Hippocampal formation (tissue), 2 donors: ENCODE data around the gene MYO16.

Experiments used
- DNase-seq, 2 donors: peaks; one replicate each; lab custom pipeline; 2025; lab: John Stamatoyannopoulos, UW

Gene MYO16

DNA sequence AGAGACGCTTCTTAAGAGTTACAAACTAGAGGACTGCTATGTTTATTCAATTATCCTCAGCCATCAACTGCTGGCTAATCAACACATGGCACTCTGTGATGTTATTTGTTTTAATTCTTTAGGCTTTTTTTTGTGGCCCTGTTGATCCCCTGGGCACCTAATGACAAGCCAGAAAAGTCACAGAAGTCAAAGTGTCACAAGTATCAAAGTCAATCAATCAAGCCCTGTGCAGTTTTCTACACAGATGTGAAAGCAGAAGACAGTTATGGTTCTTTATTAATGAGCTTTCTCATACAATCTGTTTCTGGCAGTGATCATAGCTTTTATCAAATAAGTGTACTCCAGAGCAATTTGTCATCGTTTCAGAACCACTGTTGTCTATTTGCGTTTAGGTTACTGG is 34.3 kb downstream of the MYO16 start:
- DNase-seq, result no peak

DNA sequence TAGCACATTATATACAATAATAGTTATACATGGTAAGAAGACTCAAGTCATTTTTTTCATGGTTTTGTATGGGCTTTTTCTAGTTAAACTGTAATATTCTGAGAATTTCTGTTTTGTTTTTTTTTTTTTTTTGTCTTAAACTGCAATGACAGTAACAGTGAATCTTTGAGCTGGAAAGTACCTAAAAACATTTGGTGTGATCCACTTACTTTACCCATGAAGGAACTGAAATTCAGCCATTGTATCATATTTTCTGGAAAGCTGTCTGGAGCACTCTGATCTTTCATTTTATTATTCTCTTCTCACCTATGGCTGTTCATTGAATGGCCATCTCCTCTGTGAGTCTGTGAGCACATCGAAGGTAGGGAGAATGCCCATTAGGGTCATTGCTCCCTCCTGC is 37.8 kb downstream of the MYO16 start:
- DNase-seq, result no peak

DNA sequence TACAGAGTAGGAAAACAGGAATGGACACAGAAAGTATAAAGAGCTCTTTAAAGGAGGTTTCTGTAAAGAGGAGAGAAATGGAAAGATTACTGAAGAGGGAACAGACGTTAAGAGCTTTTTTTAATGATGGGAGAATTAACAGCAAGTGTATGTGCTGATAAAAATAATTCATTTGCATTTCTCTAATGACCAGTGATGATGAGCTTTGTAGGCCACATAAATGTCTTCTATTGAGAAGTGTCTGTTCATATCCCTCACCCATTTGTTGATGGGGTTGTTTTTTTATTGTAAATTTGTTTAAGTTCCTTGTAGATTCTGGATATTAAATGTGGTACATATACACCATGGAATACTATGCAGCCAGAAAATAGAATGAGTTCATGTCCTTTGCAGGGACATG is 40.0 kb downstream of the MYO16 start:
- no peak for DNase-seq

DNA sequence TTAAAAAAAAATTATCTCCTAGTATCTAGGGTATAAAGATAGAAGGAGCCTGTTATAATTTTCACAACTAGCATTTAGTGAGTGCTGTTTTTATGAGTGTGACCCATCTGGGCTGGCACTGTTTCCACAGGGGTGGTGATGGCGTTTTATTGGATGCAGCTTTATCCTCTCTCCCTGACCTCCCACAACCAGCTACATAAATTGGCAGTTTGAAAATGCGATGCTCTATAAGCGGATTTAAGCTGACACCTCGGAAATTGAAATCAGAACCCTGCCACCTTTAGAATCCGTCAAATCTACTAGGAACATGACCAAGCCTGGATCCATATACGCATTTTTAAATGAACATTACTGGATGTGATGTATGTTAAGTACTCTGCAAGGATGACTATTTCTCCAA is 44.9 kb downstream of the MYO16 start:
- no peak for DNase-seq

DNA sequence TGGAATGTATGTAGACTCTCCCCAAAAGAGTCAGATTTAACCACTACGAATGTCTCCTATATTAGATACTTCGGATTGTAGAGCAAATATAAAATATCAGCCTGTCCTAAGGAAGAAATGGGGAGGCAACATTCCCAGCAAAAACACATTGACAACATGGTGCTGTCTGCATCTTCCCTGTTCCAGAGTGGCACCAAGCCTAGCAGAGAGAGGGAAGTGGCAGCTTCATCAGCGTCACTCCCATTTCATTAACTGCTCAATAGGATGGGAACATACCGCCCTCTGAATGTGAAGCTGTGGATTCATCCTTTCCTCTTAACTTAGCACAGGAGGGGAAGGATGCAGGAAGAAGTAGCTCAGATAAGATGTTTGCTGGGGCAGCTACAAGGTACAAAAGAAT is 45.4 kb downstream of the MYO16 start:
- no peak for DNase-seq

DNA sequence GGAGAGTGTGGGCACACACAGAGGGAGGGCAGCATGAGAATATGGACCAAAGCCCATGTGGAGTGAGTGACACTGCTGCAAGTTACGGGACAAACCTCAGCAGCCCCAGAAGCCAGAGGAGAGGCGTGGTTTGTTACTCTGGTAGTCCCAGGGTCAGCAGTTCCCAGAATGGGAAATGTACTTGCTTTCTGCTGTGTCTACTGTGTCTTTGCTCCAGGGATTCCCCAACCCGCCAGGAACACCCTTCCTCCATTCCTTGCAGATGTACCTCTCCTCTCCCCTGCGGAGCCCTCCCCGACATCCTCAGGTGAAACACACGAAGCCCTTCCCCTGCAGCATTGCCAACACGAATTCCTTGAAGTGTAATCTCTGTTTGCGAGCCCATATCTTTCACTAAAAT is 47.2 kb downstream of the MYO16 start:
- DNase-seq, result no peak

DNA sequence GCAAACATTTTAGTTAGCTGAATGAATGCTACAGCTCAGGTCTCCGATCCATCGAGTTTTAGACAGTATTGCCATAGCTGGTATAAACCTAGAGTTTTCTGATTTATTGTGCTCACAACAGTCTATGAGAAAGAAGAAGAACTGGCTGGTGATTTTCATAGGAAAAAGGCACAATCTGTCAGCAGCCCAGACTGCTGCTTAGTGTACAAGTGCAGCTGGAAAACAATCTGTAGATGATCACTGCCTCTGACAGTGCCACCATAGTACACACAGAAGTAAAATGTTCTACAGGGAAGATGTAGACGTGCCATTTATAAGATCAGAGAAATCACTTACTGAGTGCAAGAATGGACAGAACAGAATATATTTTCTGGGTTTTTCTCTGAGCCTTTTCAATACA is 48.4 kb downstream of the MYO16 start:
- DNase-seq, result peak in 1 of 2 donors; percentile 19

DNA sequence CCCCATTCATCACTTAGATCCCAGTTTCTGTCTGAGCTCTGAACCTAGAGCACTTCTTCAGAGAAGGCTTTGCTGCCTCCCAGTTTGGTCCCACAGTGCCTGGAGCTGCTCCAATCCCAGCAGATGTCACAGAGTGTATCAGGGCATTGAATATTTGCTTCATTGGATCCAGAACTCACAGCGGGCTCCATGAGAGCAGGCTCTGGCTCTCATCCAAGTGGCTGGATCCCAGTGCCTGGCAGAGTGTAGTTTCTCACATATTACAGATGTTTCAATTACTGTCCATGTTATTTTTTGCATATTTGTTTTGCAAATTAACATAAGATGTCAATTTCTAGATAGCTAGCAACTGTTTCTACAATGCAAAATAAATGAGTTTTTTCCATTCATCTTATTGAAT is 50.6 kb downstream of the MYO16 start:
- no peak for DNase-seq

DNA sequence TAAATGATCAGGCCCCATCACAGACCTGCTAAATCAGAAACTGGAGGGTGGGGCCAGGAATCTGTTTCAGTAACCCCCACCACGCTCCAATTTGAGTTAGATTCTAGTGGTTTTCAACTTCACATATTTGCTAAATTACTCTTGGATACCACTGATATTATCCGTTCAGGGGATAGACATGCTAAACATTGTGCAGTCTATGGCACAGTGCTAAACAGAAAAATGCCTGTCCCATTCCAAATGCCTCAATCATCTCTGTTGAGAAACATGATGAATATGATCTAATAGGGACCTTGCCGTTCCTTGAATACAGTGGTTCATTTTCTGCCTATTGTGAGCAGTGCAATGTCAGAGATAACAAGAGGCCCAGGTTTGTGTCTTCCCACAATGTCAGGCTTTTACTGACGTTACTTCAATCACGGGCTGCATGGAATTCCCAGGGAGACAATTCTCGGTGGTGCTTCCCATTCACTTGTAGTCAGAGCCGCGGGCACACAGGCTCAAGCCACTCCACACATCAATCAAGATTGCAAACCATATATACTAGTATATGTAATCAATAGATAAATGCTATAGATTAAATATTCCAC is 52.7 kb downstream of the MYO16 start:
- no peak for DNase-seq

DNA sequence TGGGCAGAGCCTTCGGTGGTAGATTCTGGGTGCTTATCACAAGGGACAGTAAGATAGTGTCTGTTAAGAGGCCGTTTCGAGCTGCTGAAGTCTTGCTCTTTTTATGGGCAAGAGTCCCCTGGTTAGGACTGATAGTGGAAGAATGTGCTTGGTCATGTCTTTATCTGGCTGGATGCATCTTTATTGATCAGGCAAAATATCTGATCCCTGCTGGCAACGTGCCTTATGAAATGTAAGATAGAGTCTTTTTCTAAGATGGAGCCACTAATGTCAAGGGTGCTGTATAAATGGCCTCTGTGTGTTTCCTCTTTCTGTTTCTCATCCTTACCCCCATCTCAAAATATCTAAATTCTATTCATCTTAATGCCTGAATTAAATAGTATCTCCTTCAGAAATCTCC is 53.3 kb downstream of the MYO16 start:
- DNase-seq, result no peak

DNA sequence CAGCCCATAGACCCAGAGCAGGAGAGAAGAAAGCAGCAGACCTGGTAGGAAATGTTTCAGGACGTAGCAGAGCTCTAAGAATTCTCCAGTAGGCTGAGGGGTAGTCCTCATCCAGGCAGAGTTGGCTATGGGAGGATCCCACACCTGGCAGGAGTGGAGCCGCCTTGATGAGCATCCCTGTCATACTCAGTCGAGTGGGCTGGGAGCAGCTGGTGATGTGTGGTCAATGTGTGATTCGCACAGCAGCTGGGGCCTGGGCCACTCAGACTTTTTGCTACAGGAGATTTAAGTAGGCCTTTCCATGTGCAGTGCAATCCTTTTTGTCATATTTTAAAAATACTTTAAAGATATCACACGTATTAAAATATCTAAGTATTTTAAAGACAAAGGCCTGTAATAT is 56.6 kb downstream of the MYO16 start:
- no peak for DNase-seq

DNA sequence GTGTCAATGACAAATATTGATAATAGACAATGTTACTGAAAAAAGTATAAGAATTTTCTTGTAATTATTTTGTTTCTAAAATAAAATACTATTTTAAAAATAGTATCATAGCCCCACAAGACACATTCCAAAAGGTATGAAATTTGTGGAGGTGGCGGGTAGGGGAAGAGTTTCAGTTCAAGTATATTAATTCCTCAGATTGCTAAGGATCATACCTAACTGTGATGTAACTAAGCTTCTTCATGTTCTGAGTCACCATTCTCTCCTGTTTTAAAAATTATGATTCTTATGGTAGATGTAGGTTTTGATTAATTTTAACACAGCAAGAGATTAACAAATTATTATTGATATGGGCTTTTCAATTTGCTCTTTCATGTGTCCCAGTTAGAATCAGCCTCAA is 61.3 kb downstream of the MYO16 start:
- no peak for DNase-seq

DNA sequence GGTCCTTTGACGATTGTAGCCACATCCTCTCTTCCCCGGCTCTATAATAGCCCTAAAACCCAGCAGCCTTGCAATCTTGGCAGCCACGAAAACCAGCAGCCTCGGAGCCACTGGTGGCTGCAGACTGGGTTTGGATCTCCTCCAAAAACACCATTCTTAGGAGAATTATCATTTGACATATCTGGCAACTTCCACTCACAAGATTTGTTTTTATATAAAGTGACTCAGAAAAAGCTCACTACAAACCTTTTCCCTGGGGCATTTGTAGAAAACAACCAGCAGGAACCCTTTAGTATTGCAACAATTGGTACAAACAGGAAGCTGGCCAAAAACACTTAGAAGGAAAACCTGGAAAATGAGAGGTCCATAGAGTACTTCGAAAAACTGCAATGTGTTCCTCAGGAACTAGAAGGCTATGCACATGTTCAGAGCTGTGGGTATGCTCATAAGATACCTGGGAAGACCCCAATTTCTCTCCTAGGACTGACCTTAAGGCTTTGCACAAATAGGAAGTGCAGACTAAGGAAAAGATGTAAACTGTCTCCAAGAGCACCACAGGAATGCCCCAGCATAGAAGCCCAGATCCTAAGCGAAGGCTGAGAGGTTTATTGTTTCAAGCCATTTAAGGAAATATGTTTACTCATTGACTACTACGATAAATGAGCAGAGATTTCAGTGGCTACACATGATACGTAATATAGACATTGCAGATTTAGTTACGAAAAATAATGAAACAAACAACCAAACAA is 71.2 kb downstream of the MYO16 start:
- no peak for DNase-seq

DNA sequence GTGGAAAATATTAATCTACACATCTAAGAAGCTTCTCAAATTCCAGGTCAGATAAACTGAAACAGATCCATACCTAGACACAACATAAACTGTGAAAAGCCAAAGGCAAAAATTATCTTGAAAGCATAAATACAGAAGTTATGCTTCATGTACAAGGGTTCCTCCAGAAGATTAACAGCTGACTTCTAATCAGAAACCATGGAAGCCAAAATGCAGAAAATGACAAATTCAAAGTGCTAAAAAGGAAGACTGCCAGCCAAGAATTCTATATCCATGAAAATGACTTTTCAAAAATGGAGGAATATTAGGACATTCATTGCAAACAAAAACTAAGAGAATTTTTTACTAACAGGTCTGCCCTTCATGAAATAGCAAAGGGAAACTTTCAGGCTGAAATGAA is 72.8 kb downstream of the MYO16 start:
- DNase-seq, result no peak

DNA sequence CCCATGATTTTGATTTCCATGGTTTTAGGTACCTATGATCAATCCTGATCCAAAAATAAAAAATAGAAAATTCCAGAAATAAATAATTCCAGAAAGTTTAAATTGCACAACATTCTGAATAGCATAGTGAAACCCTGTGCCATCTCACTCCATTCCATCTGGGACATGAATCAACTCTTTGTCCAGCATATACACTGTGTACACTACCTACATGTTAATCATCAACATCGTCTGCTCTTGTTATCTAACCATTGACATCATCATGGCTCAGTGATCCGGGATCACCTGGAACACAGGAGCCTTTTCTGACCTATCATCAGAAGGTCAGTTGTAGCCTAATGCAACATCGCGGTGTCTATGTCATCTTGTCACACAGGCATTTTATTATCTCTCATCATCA is 75.6 kb downstream of the MYO16 start:
- no peak for DNase-seq

DNA sequence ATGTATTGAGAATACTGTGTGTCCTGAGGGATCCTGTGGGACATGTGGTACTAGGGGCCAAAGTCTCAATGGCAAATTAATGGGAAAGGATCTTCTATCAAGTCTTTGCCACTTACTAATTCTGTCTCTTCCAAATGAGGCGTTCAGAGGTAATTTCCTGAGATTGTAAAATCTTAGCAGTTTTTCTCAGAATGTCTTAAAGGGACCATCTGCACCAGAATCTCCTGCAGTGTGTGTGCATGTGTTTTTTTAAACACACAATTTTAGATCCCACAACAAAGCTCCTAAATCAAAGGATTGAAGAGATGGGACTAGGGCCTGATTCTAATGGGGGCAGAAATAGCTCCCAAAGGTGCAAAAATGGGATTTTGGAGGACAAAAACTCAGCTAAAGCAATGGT is 78.2 kb downstream of the MYO16 start:
- DNase-seq, result no peak

DNA sequence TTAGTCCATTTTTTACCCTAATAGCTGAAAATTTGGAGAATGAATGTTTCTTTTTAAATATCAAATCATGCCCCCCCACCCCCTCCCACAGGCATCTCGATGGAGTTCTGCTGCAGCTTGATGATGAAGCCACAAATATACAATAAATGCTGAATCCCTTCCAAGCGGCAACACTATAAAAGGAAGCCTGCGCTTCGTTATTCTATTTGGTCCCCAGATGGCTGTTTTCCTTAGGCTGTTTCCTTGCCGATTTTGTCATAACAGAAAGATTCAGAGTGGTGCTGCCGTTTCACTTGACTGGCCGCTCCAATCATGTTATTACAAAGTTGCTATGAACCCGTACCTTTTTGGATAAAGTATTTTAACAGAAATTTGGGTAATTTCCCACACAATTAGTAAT is 79.5 kb downstream of the MYO16 start:
- no peak for DNase-seq

DNA sequence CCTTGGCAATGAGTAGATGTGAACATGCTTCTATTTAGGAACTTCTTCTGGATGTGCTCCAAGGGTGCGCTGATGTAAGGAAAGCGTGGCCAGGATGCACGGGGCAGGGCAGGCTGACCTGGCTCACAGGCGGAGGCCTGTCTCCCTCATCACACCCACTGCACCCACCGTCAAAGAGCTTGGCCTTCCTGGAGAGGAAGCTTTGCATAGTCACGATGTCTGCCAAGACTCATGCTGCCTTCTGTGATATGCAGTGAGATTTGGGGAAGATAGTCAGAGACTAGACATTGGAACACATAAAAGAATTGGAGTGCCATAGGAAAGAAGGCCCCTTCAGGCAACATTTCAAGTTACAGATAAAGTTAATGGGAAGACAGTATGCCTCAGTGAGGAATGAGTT is 82.0 kb downstream of the MYO16 start:
- no peak for DNase-seq

DNA sequence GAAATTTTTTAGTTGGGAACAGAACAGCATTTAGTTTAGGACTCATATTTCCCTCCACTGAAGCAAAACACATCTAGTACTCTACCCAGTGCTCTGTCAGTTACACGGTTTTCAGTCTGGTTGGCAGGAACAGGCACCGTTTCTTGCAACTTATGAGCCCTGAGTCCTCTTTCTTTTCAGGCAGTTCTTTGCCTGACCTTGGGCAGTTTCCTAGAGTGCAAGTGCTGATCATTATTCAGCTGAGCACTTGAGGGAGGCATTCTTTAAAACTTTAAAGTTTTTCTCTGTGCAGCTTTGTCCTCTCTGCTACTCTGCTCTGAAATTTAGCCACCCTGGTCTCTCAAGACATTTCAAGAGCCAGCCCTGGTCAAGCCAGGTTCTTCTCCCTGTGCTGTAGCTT is 96.1 kb downstream of the MYO16 start:
- DNase-seq, result no peak

DNA sequence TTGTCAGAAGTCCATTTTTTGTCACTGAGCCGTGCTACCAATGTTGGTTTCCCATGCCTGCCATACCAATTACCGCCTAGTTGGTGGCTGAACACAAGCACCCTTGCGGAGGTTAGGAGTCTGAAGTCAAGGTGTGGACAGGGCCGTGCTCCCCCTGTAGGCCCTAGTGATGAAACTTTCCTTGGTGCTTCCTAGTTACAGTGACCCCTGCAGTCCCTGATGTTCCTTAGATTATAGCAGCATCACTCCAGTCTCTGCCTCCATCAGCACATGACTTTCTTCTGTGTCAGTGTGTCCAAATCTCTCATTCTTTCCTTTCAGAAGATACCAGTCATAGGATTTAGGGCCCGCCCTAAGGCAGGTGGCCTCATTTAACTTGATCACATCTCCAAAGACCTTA is 99.0 kb downstream of the MYO16 start:
- no peak for DNase-seq

DNA sequence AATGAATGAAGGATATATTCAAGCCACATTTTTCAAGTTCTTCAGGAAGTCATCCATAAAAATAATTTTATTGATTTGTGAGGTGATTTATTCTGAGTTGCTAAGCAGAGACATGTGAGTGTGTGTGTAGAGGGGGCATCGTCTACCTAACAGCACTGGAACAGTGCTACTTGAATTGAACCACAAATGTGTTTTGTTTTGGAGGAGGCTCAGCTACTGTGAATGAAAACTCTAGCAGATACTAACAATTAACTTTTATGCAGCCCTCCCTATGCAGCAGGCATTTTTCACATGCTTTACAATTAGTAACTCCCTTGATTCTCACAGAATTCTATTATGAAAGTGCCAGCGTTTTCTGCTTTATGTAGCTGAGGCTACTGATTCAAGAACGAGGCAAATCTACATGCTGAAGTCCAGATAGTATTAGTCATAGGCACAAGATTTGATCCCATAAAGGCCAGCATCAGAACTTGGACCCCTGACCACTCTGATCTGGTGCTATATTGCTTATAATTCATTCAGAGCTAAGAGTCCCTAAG is 103.7 kb downstream of the MYO16 start:
- DNase-seq, result no peak

DNA sequence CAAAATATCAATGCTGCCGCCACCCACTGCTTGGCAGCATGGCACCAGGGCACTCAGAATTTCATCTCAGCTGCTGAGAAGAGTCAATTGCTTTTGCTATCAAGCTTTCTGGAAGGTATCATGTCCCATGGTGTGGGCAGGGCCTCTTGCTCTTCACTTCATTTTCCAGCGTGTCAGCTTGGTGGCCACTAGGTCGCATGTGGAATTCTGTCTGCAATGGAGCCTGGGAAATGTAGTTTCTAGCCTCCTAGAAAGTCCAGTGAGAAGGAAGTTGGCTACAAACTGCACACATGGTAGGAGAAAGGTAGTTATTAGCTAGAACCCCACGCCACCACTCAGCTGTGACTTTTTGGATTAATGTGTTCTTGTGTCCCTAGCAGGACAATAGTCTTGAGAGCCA is 105.3 kb downstream of the MYO16 start:
- no peak for DNase-seq

DNA sequence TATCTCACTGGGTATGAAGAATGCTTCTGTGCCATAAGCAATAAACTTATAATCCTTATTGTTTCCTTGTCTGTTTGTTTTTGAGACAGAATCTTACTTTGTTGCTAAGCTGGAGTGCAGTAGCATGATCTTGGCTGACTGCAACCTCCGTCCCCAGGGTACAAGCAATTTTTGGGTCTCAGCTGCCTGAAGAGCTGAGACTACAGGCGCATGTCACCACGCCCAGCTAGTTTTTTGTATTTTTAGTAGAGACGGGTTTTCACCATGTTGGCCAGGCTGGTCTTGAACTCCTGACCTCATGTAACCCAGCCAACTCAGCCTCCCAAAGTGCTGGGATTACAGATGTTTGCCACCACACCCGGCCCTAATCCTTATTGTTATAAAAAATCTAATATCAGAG is 112.5 kb downstream of the MYO16 start:
- no peak for DNase-seq
